Epithelial cell of proximal tubule (primary cell): ENCODE data around the gene TTYH1. TPM values are rescaled to one million over a fixed set of nuclear protein-coding genes. Genes with fewer than 3 reads are reported as not detected.

Experiments
- DNase-seq: peaks from one replicate; pipeline ENCODE4 v3.0.0-alpha.2; 2011; ENCODE audit warnings: low read depth
- H3K4me3 ChIP-seq: 2 replicates; pipeline ENCODE4 v1.5.1; 2011; ENCODE audit warnings: low read depth, mild to moderate bottlenecking, low read length
- total RNA-seq: library from RNA; depleted of rRNA; stranded (reverse); fragments of >200 nt; gene quantifications from 2 replicates; pipeline ENCODE4 v1.2.3, GENCODE V29; 2015
- TF ChIP-seq, protein P1 (sequence below): conservative IDR thresholded peaks from 2 replicates; pipeline ENCODE4 v1.5.1; 2012; ENCODE audit warnings: low read depth, mild to moderate bottlenecking, low read length

TTYH1 gene
- total RNA-seq, 1 donor from 2014 or later = 3.6 TPM

DNA sequence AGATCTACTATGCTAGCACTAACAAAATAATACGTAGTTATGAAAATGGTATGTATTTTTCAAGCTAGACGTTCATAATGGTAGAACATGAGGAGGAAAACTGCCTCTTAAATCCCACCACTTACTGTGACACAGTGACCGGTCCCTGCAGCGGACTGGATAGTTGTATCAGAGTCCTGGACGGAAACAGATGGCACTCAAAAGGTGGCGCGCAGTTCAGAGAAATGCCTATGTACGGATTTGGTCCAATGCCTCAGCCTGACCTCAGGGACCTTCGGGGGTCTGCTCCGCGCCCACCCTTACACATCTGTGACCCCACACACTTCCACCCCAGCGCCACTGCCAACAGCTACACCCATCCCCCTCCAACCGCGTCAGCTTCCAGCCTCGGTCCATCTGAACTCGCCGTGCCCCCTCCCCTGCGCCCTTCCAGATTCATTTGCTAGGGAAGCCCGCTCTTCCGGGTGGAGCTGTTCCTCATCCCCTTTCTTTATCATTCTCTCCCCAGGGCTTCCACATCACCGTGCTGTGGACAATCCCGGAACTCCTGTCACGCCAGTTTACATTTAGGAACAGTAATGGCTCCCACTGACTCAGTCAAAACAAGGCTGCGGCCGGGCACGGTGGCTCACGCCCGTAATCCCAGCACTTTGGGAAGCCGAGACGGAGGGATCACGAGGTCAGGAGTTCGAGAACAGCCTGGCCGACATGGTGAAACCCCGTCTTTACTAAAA, 32.9 kb downstream of the TTYH1 start:
- no peak for DNase-seq
- TF ChIP-seq, protein P1, sequence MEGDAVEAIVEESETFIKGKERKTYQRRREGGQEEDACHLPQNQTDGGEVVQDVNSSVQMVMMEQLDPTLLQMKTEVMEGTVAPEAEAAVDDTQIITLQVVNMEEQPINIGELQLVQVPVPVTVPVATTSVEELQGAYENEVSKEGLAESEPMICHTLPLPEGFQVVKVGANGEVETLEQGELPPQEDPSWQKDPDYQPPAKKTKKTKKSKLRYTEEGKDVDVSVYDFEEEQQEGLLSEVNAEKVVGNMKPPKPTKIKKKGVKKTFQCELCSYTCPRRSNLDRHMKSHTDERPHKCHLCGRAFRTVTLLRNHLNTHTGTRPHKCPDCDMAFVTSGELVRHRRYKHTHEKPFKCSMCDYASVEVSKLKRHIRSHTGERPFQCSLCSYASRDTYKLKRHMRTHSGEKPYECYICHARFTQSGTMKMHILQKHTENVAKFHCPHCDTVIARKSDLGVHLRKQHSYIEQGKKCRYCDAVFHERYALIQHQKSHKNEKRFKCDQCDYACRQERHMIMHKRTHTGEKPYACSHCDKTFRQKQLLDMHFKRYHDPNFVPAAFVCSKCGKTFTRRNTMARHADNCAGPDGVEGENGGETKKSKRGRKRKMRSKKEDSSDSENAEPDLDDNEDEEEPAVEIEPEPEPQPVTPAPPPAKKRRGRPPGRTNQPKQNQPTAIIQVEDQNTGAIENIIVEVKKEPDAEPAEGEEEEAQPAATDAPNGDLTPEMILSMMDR = no peak

DNA sequence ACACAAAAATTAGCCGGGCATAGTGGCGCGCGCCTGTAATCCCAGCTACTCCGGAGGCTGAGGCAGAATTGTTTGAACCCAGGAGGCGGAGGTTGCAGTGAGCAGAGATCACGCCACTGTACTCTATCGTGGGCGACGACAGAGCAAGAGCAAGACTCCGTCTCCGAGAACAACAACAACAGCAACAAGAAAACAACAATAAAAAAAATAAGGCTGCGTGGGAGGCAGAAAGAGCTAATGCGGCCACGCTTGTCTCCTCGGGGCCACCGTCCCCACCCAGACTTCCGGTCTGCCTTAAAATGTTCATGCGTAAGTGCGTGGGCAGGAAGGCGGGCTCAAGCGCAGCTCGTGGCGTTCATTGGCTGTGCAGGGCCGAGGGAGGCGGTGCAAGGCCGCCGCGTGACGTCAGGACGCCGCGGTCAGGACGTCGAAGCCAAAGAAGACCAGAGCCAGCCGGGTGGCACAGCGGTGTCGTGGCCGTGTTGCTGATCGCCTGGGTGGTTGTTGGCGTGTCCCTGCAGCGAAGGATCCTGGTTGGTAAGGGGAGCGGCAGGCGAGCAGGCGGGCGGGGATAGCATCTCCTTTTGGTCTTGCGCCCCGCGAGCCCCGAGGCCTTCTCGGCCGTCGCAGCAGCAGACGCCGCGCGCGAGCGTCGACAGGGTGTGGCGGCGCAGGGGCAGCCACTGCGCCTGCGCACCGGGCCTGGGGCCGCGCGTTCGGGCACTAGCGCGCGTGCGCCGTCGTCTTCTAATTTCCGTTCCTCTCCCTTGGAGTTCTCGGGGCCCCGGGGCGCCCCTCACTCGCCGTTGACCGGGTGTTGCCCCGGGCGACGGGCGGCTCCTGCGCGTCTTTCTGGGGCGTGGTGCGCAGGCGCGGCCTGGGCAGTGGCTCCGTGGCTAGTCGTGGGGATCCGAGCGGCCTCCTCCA, 33.8 kb downstream of the TTYH1 start, which contains the start of gene LENG8:
TSS of gene LENG8 (plus strand) at position 426 of the 927 bp plus-strand sequence. CDS start 2,146 bp downstream, outside the sequence.
- H3K4me3 ChIP-seq = peak within 1 kb of the TSS; percentile 80
- DNase-seq = peak; percentile 80
- TF ChIP-seq, protein P1 = no peak

More for the DNA sequence above, 32.9 kb downstream of the TTYH1 start:
- H3K4me3 ChIP-seq = peak overlapping the region; percentile 80

DNA sequence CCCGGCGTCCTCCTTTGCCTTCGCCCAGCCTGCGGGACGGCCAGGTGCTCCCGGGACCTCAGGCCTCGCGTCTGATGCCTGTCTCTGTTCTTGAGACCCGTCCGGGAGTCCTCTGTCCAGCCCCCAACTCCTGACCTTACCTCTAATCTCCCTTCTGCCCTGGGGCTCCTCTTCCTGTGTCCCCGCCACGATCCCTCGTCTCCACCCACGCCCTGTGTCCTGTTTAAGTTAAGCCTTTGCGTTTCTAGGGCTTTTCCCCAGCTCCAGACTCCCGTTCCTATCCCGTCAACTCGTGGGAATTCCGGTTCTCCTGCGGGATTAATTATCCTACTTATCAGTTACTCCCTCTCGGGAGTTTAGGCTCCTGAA, 34.4 kb downstream of the TTYH1 start:
- DNase-seq = no peak
- H3K4me3 ChIP-seq = peak overlapping the region; percentile 80
- TF ChIP-seq, protein P1 = no peak

DNA sequence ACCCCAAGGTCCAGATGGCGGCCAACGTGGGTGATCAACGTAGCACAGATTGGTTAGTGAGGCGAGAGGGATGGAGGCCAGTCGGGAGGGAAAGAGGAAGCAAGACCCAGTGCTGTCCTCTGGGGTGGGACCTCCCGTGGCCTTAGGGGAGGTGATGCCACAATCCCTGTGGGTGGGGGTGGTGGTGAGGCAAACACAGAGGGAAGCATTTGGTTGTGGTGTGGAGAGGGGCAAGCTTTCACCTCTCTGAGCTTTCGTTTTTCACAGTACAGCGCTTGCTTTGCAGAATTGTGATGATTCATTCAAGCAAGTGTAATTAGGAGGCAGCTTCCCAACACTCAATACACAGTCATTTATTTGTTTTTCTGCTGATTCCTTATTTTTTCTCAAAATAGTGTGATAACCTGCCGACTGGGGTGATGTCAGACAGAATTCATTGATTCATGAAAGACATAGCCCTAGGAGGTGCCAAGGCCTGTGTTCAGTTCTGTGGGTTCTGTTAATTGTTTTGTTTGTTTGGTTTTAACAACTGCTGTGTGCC, 36.1 kb downstream of the TTYH1 start:
- TF ChIP-seq, protein P1 = no peak
- no peak for DNase-seq

DNA sequence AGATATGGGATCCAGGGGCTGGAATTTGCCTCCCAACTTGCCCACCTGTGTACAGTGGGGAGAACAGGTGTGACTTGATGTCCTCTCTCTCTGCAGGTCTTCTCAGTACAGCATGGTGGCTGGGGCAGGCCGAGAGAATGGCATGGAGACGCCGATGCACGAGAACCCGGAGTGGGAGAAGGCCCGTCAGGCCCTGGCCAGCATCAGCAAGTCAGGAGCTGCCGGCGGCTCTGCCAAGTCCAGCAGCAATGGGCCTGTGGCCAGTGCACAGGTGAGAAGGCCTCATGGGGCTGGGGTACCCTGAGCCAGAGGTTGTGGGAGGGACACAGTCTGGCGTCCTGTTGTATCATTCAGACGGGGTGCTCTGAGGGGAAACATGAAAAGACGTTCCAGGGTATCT, 36.7 kb downstream of the TTYH1 start:
- TF ChIP-seq, protein P1 = no peak
- no peak overlapping the region for H3K4me3 ChIP-seq
- no peak for DNase-seq

More for the DNA sequence above, 36.1 kb downstream of the TTYH1 start:
- H3K4me3 ChIP-seq = peak overlapping the region; percentile 80

DNA sequence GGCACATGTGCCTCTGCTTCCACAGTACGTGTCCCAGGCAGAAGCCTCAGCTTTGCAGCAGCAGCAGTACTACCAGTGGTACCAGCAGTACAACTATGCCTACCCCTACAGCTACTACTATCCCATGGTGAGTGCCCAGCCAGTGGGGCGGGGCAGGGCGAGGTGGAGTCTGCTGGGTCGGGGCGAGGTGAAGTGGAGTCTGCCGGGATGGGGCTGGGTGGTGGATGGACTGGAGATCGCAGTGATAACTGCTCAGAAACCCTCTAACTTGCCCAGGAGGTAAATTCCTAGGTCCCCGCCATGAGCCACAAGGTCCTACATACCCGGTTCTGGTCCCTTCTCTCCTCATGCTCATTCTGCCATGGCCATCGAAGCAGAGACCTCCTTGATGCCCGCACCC, 37.4 kb downstream of the TTYH1 start:
- H3K4me3 ChIP-seq = no peak overlapping the region
- no peak for DNase-seq
- TF ChIP-seq, protein P1 = no peak
